Endothelial cell (in vitro differentiated cells): ENCODE results near the gene ZNF423. TPM values are rescaled to one million over a fixed set of nuclear protein-coding genes. Genes with fewer than 3 reads are reported as not detected.

Experiments used
- DNase-seq: peaks from one replicate; pipeline ENCODE4 v3.0.0; 2021; ENCODE audit warnings: low spot score
- H3K27ac Mint-ChIP-seq: one replicate; pipeline ENCODE4 v1.8.0; 2021; ENCODE audit warnings: mixed read lengths, inconsistent platforms; ENCODE audit not compliant: unreplicated experiment
- H3K27me3 Mint-ChIP-seq: one replicate; pipeline ENCODE4 v1.8.0; 2021; ENCODE audit warnings: mild to moderate bottlenecking, moderate library complexity, mixed read lengths, inconsistent platforms; ENCODE audit not compliant: unreplicated experiment
- H3K36me3 Mint-ChIP-seq: one replicate; pipeline ENCODE4 v1.8.0; 2021; ENCODE audit warnings: mild to moderate bottlenecking, low read depth, mixed read lengths, inconsistent platforms; ENCODE audit not compliant: unreplicated experiment
- H3K4me1 Mint-ChIP-seq: one replicate; pipeline ENCODE4 v1.8.0; 2021; ENCODE audit warnings: mild to moderate bottlenecking, mixed read lengths, inconsistent platforms; ENCODE audit not compliant: unreplicated experiment
- H3K4me3 Mint-ChIP-seq: one replicate; pipeline ENCODE4 v1.8.0; 2021; ENCODE audit warnings: mild to moderate bottlenecking, mixed read lengths, inconsistent platforms; ENCODE audit not compliant: unreplicated experiment
- H3K9me3 Mint-ChIP-seq: one replicate; pipeline ENCODE4 v1.8.0; 2021; ENCODE audit warnings: mixed read lengths, inconsistent platforms; ENCODE audit not compliant: unreplicated experiment
- total RNA-seq: library from RNA; stranded (reverse); fragmentation: NEBNext Ultra II Directional; extraction: Animal tissue kit (Norgen Biotek cat#: 25700); gene quantifications from one replicate; pipeline ENCODE4 v1.2.1, GENCODE V29; 2021; ENCODE audit not compliant: unreplicated experiment
- TF ChIP-seq, protein P1 (sequence below): fragments of 200-600 bp; sonication (generic); IDR thresholded peaks from one replicate; pipeline ENCODE4 v1.5.0; 2021; ENCODE audit warnings: antibody characterized with exemption; ENCODE audit not compliant: unreplicated experiment

ZNF423 gene
- total RNA-seq, 1 donor from 2014 or later = 44.8 TPM

DNA sequence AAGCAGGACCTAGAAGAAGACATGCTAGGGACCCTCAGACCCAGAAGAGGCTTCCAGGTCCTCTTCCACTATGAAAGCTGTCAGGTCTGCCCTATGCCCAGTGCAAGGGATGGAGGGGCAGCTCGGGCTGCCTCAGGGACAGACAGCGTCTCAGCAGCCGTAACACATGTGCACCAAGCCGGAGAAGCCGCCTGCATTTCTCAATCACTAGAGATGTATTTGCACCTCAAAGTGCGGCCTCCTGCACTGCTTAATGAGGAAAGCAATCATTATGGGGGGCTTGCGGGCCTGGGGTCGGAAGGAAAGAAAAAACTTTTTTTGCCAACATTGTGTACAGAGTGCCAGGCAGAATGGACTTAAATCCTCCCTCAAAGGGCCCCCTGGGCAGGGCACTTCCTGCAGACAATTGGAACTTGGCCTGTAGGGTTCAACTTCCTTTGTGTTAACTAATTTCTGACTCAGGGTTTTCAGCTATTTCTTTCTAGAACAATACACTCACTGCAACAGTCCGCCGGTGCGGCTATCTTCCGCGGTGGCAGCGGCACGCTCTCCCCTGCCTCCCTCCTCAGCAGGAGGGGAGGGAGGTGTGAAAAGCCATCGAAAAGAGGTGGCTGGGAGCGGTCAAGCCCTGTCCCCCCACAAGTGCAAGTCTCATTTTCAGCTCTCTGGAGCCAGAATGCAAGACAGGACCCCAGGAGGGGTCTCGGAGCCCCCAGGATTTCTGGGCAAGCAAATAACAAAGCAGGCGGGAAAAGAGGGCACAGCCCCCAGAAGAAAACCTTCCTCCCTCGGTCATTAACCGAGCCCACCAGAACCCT, 101.2 kb downstream of the ZNF423 start:
- peak; percentile 56 for DNase-seq
- Mint-ChIP-seq H3K9me3 (no peaks in the 10 kb centered on the region), H3K4me3 (peak overlapping the region; percentile 80), H3K27ac (peak overlapping the region; percentile 89), H3K36me3 (peaks cover 4% of the 10 kb centered on the region), H3K27me3 (peaks cover 16% of the 10 kb centered on the region), H3K4me1 (peaks cover 45% of the 10 kb centered on the region)
- TF ChIP-seq, protein P1, sequence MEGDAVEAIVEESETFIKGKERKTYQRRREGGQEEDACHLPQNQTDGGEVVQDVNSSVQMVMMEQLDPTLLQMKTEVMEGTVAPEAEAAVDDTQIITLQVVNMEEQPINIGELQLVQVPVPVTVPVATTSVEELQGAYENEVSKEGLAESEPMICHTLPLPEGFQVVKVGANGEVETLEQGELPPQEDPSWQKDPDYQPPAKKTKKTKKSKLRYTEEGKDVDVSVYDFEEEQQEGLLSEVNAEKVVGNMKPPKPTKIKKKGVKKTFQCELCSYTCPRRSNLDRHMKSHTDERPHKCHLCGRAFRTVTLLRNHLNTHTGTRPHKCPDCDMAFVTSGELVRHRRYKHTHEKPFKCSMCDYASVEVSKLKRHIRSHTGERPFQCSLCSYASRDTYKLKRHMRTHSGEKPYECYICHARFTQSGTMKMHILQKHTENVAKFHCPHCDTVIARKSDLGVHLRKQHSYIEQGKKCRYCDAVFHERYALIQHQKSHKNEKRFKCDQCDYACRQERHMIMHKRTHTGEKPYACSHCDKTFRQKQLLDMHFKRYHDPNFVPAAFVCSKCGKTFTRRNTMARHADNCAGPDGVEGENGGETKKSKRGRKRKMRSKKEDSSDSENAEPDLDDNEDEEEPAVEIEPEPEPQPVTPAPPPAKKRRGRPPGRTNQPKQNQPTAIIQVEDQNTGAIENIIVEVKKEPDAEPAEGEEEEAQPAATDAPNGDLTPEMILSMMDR = no peak

DNA sequence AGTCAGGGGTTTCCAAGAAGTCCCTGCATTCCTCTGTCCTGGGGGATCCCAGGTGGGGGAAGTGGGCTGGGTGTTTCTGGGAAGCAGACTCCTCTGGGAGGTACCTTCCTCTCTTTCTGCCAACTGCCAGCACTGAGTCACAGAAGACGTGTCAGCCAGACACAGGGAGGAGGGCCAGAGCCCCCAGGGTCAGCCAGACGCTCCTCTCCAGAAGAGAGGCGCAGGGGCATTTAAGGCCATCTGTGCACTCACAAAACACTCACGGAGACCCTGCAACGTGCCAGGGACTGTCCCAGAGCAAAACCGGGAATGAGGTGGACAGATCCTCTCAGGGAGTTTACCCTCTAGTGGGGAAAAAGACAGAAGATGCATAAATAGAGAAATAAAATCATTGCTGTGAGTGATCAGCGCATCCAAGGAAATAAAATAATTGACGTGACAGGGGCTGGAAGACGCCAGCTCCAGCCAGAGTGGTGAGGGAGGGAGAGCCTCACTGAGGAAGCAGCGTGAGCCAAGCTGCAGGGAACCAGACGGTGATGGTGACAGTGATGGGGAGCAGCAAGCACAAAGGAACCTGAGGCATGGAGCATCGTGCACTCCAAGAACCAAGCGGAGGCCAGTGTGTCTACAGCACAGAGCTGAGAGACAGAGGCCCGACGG, 105.4 kb downstream of the ZNF423 start:
- Mint-ChIP-seq H3K27ac (peak overlapping the region; percentile 74), H3K36me3 (peaks cover 4% of the 10 kb centered on the region), H3K4me1 (peaks cover 31% of the 10 kb centered on the region), H3K9me3 (no peaks in the 10 kb centered on the region), H3K27me3 (peaks cover 13% of the 10 kb centered on the region), H3K4me3 (peak overlapping the region; percentile 72)
- TF ChIP-seq, protein P1 = no peak
- DNase-seq = no peak

DNA sequence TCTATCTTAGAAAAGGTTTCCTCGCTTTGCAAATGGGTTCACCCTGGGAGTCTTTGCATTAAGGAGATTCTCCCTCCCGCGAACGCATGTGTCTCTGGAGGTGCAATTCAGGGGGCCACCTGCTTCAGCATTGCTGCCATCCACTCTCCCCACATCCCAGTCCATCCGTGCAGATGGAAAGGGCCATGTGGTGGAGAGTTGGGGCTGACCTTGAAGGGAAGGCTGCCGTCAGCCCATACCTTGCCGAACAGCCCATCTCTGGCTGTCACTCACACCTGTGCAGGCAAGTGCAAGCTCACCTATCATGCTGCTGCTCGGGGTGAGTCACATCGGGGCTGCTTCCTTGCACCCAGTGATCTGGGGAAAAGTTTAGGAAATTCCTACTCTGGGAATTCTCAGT, 106.1 kb downstream of the ZNF423 start:
- Mint-ChIP-seq H3K27ac (no peak overlapping the region), H3K27me3 (peaks cover 11% of the 10 kb centered on the region), H3K36me3 (peaks cover 4% of the 10 kb centered on the region), H3K4me3 (no peak overlapping the region), H3K4me1 (peaks cover 24% of the 10 kb centered on the region), H3K9me3 (no peaks in the 10 kb centered on the region)
- DNase-seq = no peak
- TF ChIP-seq, protein P1 = no peak

DNA sequence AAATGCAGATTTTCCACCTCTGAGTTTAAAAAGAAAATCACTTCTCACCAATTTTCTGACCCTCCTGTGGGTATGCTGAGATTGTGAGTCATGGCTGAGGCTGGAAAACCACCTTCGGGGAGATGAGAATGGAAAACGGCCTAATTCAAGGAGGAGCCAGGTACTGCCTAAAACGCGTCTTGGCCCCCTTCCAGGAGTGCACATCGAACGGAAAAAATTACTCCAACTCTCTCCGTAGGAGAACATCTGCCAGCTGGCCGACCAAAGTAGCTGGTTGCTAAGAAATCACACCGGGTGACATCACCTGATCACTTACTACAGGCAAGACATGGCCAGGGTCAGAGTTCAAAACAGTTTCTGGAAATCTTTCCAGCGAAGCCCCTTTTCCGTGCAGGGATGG, 107.6 kb downstream of the ZNF423 start:
- peaks cover 4% of the 10 kb centered on the region for H3K36me3 Mint-ChIP-seq
- peaks cover 5% of the 10 kb centered on the region for H3K27me3 Mint-ChIP-seq
- peaks cover 11% of the 10 kb centered on the region for H3K4me1 Mint-ChIP-seq
- H3K9me3 Mint-ChIP-seq = no peaks in the 10 kb centered on the region
- DNase-seq = no peak
- H3K4me3 Mint-ChIP-seq = no peak overlapping the region
- H3K27ac Mint-ChIP-seq = no peak overlapping the region
- TF ChIP-seq, protein P1 = no peak

DNA sequence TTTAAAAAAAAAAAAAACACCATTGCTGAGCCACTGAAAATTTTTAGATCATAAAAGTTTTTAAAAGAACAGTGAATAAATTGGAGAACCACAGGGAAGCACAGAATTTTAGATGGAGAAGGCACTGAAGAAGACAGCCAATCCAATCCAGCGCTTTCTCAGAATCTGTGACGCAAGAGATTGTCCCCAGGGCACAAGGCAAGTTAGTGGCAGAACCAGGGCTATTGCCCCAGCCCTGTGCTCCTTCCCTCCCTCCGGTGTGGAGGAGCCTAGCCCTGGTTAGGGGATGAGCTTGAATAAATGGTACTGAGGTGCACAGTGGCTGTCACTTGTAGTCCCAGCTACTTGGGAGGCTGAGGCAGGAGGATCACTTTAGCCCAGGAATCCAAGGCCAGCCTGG, 108.3 kb downstream of the ZNF423 start:
- no peak overlapping the region for H3K4me3 Mint-ChIP-seq
- peaks cover 5% of the 10 kb centered on the region for H3K27me3 Mint-ChIP-seq
- DNase-seq = no peak
- TF ChIP-seq, protein P1 = no peak
- no peaks in the 10 kb centered on the region for H3K9me3 Mint-ChIP-seq
- peaks cover 4% of the 10 kb centered on the region for H3K36me3 Mint-ChIP-seq
- no peak overlapping the region for H3K27ac Mint-ChIP-seq
- H3K4me1 Mint-ChIP-seq = peaks cover 10% of the 10 kb centered on the region
